ENCODE data around the gene AGO4. TPM values are rescaled to one million over a fixed set of nuclear protein-coding genes. Genes with fewer than 3 reads are reported as not detected.

AGO4 gene
- total RNA-seq (ENCODE audit: low replicate concordance), result 7.7 and 13.5 TPM in 2 replicates

DNA sequence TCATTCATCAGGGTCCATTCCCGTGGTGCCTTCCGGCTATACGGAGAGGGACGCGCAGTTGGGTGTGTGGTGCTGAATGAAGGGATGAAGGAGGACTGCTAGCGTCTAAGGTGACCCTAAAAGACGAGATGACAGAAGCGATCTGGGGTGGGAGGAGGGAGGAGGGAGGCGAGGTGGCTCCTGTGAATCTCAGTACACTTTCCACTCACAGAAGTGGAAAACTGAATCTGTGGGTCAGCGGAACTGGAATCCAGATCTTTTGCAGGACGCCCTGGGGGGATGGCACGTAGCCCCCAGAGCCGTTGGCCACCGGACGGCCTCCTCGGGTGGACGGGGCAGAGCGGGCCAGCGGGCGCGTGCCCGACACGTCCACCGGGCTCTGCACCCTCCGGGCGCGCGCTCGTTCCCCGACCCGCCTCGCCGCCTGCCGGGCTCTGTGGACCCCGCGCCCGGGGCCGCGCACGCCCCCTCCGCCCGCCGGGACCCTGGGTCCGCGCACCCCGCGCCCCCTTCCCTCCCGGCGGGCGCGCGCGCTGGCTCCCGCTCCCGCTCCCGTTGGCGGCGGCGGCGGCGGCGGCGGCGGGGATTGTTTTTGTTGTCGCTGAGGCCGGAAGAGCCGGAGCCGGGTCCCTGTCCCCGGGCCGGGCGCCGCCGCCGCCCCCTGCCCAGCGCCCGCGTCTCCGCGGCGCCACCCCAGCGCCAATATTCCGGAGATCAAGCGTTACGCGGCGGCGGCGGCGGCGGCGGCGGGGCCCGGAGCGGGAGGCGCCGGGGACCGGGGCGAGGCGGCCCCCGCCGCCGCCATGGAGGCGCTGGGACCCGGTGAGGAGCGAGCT lies at the start of gene AGO4:
Gene AGO4, plus strand, starts transcription at position 403 of the 836 bp plus-strand sequence. Its CDS starts 401 bp downstream, at position 804.
- peak; percentile 35 for DNase-seq (ENCODE audit: low read depth)
- TF ChIP-seq, protein P1, sequence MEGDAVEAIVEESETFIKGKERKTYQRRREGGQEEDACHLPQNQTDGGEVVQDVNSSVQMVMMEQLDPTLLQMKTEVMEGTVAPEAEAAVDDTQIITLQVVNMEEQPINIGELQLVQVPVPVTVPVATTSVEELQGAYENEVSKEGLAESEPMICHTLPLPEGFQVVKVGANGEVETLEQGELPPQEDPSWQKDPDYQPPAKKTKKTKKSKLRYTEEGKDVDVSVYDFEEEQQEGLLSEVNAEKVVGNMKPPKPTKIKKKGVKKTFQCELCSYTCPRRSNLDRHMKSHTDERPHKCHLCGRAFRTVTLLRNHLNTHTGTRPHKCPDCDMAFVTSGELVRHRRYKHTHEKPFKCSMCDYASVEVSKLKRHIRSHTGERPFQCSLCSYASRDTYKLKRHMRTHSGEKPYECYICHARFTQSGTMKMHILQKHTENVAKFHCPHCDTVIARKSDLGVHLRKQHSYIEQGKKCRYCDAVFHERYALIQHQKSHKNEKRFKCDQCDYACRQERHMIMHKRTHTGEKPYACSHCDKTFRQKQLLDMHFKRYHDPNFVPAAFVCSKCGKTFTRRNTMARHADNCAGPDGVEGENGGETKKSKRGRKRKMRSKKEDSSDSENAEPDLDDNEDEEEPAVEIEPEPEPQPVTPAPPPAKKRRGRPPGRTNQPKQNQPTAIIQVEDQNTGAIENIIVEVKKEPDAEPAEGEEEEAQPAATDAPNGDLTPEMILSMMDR (IDR thresholded peaks at IDR 0.05; ENCODE audit: insufficient read depth, low read length), result no peak

DNA sequence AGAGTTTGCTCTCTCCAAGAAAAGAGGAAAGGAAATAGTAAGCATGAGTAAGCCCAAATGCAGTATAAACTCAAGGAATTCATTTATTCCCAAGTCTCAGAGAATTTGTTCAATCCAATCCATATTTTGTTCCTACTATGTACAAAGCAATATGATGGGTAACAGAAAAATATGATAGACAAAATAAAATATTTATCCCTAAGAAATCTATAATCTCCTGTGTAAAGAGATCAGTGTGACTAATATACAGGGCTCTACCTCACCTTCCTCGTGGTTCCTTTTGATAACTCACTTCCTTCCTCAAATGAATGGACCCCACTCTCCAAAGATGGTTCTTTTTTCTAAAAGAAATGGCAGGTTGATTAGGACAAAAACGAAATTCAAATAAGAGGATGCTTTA lies 45.7 kb upstream of the AGO4 start:
- no peak for DNase-seq (ENCODE audit: low read depth)
- H3K4me3 ChIP-seq (ENCODE audit: low read depth, low read length), result no peak overlapping the region
- TF ChIP-seq, protein P1 (IDR thresholded peaks at IDR 0.05; ENCODE audit: insufficient read depth, low read length), result no peak

More for the DNA sequence above, at the start of gene AGO4:
- H3K4me3 ChIP-seq (ENCODE audit: low read depth, low read length), result peak within 1 kb of the TSS; percentile 78

DNA sequence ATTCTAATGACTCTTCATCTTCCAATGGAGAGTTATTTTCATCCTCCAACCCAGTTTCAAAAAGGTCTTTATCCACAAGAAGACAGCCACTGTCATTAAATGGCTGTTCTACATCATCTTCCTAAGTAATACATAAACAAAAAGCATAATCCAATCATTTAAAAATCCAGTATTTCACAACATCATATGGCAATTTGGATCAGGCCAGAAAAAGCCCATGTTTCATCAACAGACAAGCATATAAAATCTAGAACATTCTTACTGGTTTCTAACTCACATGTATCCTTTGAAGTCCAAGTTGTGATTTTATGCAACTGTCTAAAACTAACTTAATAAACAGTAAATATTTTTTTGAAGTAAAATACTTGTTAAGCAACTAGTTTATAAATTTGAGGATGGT lies 44.6 kb upstream of the AGO4 start:
- TF ChIP-seq, protein P1 (IDR thresholded peaks at IDR 0.05; ENCODE audit: insufficient read depth, low read length), result no peak
- DNase-seq (ENCODE audit: low read depth), result peak; percentile 12
- no peak overlapping the region for H3K4me3 ChIP-seq (ENCODE audit: low read depth, low read length)

DNA sequence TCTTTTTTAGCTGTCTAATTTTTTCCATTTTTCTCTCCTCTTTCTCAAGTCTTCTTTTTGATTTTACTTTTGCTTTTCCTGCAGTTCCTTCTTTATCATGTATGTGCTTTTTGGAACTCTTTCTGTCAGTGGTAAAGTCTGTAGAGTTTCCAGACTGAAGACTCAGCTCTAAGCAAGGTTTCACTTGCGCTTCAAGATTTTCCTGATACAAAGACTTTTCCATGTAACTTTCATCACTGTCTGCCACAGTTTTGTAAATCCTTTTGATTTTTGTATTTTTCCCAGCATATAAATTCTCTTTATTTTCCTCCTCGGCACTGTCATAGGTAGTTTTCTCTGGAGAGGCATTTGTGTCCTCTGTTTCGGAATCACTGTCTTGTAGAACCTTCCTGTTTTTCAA lies 43.5 kb upstream of the AGO4 start:
- no peak for DNase-seq (ENCODE audit: low read depth)
- no peak overlapping the region for H3K4me3 ChIP-seq (ENCODE audit: low read depth, low read length)
- TF ChIP-seq, protein P1 (IDR thresholded peaks at IDR 0.05; ENCODE audit: insufficient read depth, low read length), result no peak

DNA sequence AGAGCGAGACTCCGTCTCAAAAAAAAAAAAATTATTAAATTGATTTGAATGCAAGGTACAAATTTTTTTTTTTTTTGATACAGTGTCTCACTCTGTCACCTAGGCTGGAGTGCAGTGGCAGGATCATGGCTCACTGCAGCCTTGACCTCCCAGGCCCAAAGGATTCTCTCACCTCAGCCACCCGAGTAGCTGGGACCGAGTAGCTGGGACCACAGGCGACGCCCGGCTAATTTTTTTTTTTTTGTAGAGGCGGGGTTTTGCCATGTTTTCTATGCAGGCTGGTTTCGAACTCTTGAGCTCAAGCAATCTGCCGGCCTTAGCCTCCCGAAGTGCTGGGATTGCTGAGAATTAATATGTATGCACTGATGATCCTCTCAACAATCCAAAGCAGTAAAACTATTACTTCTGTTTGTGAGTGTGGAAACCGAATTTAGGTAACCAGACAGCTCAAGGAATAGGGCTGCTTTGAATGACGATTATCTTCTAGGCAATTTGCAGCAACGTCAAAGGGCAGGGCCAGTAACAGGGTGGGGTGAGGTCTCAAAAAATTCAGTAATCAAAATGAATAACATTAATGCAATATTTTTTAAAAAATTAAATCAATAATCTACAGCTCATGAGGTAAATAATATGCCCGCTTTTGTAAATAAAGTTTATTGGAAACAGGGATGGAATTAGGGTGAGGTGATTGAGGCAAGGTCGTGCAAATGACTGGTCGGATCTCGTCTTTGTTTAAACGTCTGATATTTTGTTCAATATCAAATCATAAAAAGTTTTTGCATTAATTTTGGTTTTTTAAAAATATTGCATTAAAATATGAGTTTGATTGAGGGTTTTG lies 39.2 kb upstream of the AGO4 start:
- peak overlapping the region; percentile 83 for H3K4me3 ChIP-seq (ENCODE audit: low read depth, low read length)
- DNase-seq (ENCODE audit: low read depth), result peak; percentile 7
- TF ChIP-seq, protein P1 (IDR thresholded peaks at IDR 0.05; ENCODE audit: insufficient read depth, low read length), result no peak

DNA sequence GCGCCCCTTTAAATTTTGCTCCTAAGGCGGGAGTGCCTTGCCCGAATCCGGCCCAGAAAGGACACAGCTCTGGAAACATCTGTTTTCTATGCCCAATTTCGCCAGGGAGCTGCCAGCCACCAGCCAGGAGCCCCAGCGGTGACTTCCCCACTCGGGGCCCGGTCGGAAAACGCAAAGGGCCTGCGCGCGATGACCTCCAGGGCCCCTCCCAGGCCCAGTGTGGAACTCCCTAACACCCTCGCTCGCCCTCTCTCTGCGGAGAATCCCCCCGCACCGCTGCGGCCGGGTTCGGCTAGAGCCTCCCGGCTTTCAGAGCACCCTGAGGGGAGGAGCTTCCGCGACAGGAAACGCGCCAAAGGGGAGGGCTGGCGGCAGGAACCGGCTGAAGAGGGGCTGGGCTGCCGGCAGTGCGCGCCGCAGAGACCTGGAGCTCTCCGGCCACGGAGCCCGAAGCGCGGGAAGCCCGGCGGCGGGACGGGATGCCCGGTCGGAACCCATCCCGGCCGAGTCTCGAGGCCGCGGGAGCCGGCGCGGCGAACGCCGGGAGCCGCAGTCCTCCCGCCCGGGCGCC lies 38.5 kb upstream of the AGO4 start:
- TF ChIP-seq, protein P1 (IDR thresholded peaks at IDR 0.05; ENCODE audit: insufficient read depth, low read length), result peak; percentile 32
- peak overlapping the region; percentile 83 for H3K4me3 ChIP-seq (ENCODE audit: low read depth, low read length)
- peak; percentile 76 for DNase-seq (ENCODE audit: low read depth)
